K562 (cell line): Measurements from ENCODE around the gene TXLNG. TPM values are rescaled to one million over a fixed set of nuclear protein-coding genes. Genes with fewer than 3 reads are reported as not detected.

ENCODE experiments used
- C11orf30 ChIP-seq: fragments of 450-650 bp; IDR thresholded peaks from 2 replicates; pipeline ENCODE4 v1.6.1; 2016; ENCODE audit warnings: low read depth, mild to moderate bottlenecking
- CBFA2T2 ChIP-seq: fragments of 450-650 bp; conservative IDR thresholded peaks from 2 replicates; pipeline ENCODE4 v1.6.1; 2017; ENCODE audit warnings: mild to moderate bottlenecking
- ERF ChIP-seq: fragments of 450-650 bp; formaldehyde crosslinking; IDR thresholded peaks from 2 replicates; pipeline ENCODE4 v1.4.0; 2020; ENCODE audit warnings: mild to moderate bottlenecking, mixed read lengths
- GTF2E2 ChIP-seq: fragments of 200-800 bp; sonication (Bioruptor generic); IDR thresholded peaks from 2 replicates; pipeline ENCODE4 v1.6.1; 2016; ENCODE audit warnings: missing genetic modification characterization, missing compliant biosample characterization
- MAX ChIP-seq: sonication (generic); formaldehyde crosslinking; IDR thresholded peaks from 2 replicates; pipeline ENCODE4 v1.9.0; 2022; ENCODE audit warnings: mild to moderate bottlenecking, missing genetic modification reagents
- MAZ ChIP-seq, 2 experiments: fragments of 450-650 bp in 1 of 2; sonication (generic) in 1 of 2; formaldehyde crosslinking; IDR thresholded peaks in 1 of 2; conservative IDR thresholded peaks in 1 of 2; 2 replicates each; pipeline versions ENCODE4 v1.4.0 to v1.5.0; 2020; ENCODE audit warnings: mild to moderate bottlenecking in 1 of 2, missing genetic modification reagents in 1 of 2
- MBD2 ChIP-seq: sonication (generic); IDR thresholded peaks from 2 replicates; pipeline ENCODE4 v1.6.1; 2016; ENCODE audit warnings: low read depth, borderline replicate concordance
- MYC ChIP-seq, 2 experiments: fragments of 250-450 bp in 1 of 2; sonication (Bioruptor Pico) in 1 of 2; IDR thresholded peaks; 2 replicates each; pipeline versions ENCODE4 v1.5.1 to v1.6.1; 2012 to 2021; ENCODE audit warnings: low read depth in 2 of 2, borderline replicate concordance in 1 of 2, improper control_type of control experiment in 1 of 2, low read length in 1 of 2, mild to moderate bottlenecking in 1 of 2, moderate library complexity in 1 of 2
- NCOA6 ChIP-seq: fragments of 450-650 bp; IDR thresholded peaks from 2 replicates; pipeline ENCODE4 v1.6.1; 2017; ENCODE audit warnings: mild to moderate bottlenecking
- NR2C2 ChIP-seq, 2 experiments: fragments of 200-800 bp in 1 of 2; sonication (Bioruptor generic) in 1 of 2; sonication (generic) in 1 of 2; formaldehyde crosslinking in 1 of 2; IDR thresholded peaks; 2 replicates each; pipeline versions ENCODE4 v1.6.1 to v1.8.0; 2016 to 2022; ENCODE audit warnings: mild to moderate bottlenecking in 1 of 2, missing compliant biosample characterization in 1 of 2, missing genetic modification characterization in 1 of 2, missing genetic modification reagents in 1 of 2
- PHF8 ChIP-seq: fragments of 200-600 bp; sonication (generic); IDR thresholded peaks from 2 replicates; pipeline ENCODE4 v1.6.1; 2012; ENCODE audit warnings: mixed run types, mild to moderate bottlenecking, inconsistent platforms, low read length, moderate library complexity, borderline replicate concordance
- POLR2H ChIP-seq: IDR thresholded peaks from 2 replicates; pipeline ENCODE4 v1.6.1; 2016; ENCODE audit warnings: missing genetic modification characterization, low read depth, mild to moderate bottlenecking, control low read depth, missing compliant biosample characterization, moderate library complexity
- RBBP5 ChIP-seq: fragments of 200-600 bp; sonication (generic); IDR thresholded peaks from 2 replicates; pipeline ENCODE4 v1.6.1; 2012; ENCODE audit warnings: borderline replicate concordance, mild to moderate bottlenecking, low read length, control low read depth, inconsistent platforms; ENCODE audit not compliant: insufficient read depth, poor library complexity, severe bottlenecking
- TAF7 ChIP-seq: fragments of 450-650 bp; IDR thresholded peaks from 2 replicates; pipeline ENCODE4 v1.6.1; 2016; ENCODE audit warnings: missing genetic modification characterization, missing compliant biosample characterization
- TRIM24 ChIP-seq, 2 experiments: fragments of 450-650 bp; IDR thresholded peaks; 2 replicates each; pipeline ENCODE4 v1.6.1; 2016
- USF1 ChIP-seq: sonication (generic); formaldehyde crosslinking; IDR thresholded peaks from 2 replicates; pipeline ENCODE4 v1.9.0; 2022; ENCODE audit warnings: mild to moderate bottlenecking, missing genetic modification reagents
- ZFX ChIP-seq: sonication (generic); formaldehyde crosslinking; IDR thresholded peaks from 2 replicates; pipeline ENCODE4 v1.8.0; 2022; ENCODE audit warnings: mild to moderate bottlenecking, missing genetic modification reagents, moderate library complexity
- ZNF143 ChIP-seq: sonication (generic); formaldehyde crosslinking; IDR thresholded peaks from 2 replicates; pipeline ENCODE4 v1.9.0; 2022; ENCODE audit warnings: mild to moderate bottlenecking, missing genetic modification reagents
- ZNF740 ChIP-seq, 3 experiments: fragments of 200-800 bp in 1 of 3; sonication (Bioruptor generic) in 1 of 3; sonication (generic) in 1 of 3; formaldehyde crosslinking in 1 of 3; IDR thresholded peaks; 2 replicates each; pipeline versions ENCODE4 v1.6.1 to v1.8.0; 2016 to 2022; ENCODE audit warnings: mild to moderate bottlenecking in 2 of 3, missing compliant biosample characterization in 2 of 3, missing genetic modification characterization in 2 of 3, missing genetic modification reagents in 1 of 3
- polyA plus RNA-seq, 8 experiments: library from polyadenylated mRNA; depleted of rRNA in 4 of 8; stranded (reverse) in 5 of 8; unstranded in 3 of 8; fragments of >200 nt; fragmentation: Nextera tagmentation in 2 of 8; fragmentation: Illumina TruSeq in 1 of 8; extraction: Ambion mirVana in 2 of 8; extraction: Trizol in 1 of 8; gene quantifications; 2 replicates each; pipeline versions ENCODE4 v1.2.1 to v1.2.3, GENCODE V29; 2011 to 2014; ENCODE audit warnings: inconsistent platforms in 1 of 8, missing spikeins in 1 of 8
- total RNA-seq, 7 experiments: library from RNA; depleted of rRNA in 6 of 7; stranded (reverse); fragments of >200 nt in 6 of 7; fragmentation: Illumina TruSeq in 2 of 7; extraction: Trizol in 2 of 7; gene quantifications; 2 replicates each; pipeline versions ENCODE4 v1.2.1 to v1.2.3, GENCODE V29; 2011 to 2021; ENCODE audit warnings: low replicate concordance in 1 of 7
- TF ChIP-seq, protein P1 (sequence below): IDR thresholded peaks from 2 replicates; pipeline ENCODE4 v1.6.1; 2014; ENCODE audit warnings: antibody characterized with exemption
- TF ChIP-seq, protein P2 (sequence below): fragments of 450-650 bp; IDR thresholded peaks from 2 replicates; pipeline ENCODE4 v1.6.1; 2016

The TXLNG gene
- total and polyA plus RNA-seq, 9 of the 15 experiments (the other 6 are each of a cell fraction or from before 2014, with no cell fraction given) = 13.1 to 47.0 (median 31.6) TPM

DNA sequence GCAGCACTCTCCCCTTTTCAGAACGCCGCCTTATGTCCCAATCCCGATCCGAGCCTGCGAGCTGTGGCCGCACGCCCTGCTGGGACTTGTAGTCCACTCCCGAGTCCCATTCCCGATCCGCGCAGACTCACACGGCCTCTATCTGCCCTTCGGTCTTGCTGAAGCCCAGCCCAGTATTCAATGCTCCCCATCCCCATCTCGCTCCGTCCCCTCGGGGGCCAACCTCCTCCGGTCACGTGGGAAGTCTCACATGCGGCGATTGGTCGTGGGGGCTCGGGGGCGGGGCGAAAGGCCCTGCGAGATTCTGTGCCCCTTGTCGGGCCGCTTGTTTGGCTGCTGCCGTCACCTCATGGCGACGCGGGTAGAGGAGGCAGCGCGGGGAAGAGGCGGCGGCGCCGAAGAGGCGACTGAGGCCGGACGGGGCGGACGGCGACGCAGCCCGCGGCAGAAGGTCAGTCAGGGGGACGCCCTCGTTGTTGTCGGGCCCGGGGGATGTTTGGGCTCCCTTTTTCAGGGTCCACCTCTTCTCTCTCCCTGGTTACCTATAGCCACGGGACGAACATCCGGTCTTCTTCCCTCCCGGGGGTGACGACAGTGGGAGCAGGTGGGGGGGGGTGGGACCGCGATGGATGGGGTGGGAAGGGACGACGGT lies at the start of gene TXLNG (continued):
- peak; percentile 98 for TF ChIP-seq USF1
- TF ChIP-seq C11orf30 = peak; percentile 61
- peak; percentile 77 for TF ChIP-seq POLR2H
- TF ChIP-seq, protein P1, sequence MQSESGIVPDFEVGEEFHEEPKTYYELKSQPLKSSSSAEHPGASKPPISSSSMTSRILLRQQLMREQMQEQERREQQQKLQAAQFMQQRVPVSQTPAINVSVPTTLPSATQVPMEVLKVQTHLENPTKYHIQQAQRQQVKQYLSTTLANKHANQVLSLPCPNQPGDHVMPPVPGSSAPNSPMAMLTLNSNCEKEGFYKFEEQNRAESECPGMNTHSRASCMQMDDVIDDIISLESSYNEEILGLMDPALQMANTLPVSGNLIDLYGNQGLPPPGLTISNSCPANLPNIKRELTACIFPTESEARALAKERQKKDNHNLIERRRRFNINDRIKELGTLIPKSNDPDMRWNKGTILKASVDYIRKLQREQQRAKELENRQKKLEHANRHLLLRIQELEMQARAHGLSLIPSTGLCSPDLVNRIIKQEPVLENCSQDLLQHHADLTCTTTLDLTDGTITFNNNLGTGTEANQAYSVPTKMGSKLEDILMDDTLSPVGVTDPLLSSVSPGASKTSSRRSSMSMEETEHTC = 0 out of 2 replicates have a peak, but pooled peaks have one; percentile 4
- peak; percentile 74 for TF ChIP-seq ZFX (CRISPR knock-in tag)
- TF ChIP-seq ERF = no peak
- peak; percentile 51 for TF ChIP-seq RBBP5
- TF ChIP-seq CBFA2T2 = peak; percentile 74
- peak in 1 of 2 experiments; percentile 49; a peak in 1 of 4 replicates for TF ChIP-seq TRIM24 (IDR thresholded peaks at IDR 0.05)
- peak; percentile 67; the same call in 1 of the 2 replicates for TF ChIP-seq TAF7 (tag)
- TF ChIP-seq, protein P2, sequence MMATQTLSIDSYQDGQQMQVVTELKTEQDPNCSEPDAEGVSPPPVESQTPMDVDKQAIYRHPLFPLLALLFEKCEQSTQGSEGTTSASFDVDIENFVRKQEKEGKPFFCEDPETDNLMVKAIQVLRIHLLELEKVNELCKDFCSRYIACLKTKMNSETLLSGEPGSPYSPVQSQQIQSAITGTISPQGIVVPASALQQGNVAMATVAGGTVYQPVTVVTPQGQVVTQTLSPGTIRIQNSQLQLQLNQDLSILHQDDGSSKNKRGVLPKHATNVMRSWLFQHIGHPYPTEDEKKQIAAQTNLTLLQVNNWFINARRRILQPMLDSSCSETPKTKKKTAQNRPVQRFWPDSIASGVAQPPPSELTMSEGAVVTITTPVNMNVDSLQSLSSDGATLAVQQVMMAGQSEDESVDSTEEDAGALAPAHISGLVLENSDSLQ = peak; percentile 53; the same call in 1 of the 2 replicates
- peak; percentile 66; the same call in 1 of the 2 replicates for TF ChIP-seq NCOA6
- peak; percentile 92 for TF ChIP-seq ZNF143 (CRISPR knock-in tag)
- peak; percentile 87; the same call in 1 of the 2 replicates for TF ChIP-seq PHF8
- TF ChIP-seq MAX = peak; percentile 31; the same call in 1 of the 2 replicates
- peak in 1 of 2 experiments; percentile 58; a peak in 1 of 4 replicates for TF ChIP-seq MAZ (CRISPR knock-in tag; conservative IDR thresholded peaks at IDR 0.05 in 1 of 2, IDR thresholded peaks at IDR 0.05 in 1 of 2)
- TF ChIP-seq MBD2 = peak; percentile 60; the same call in 1 of the 2 replicates
- no peak for TF ChIP-seq GTF2E2 (tag)
- no peak for TF ChIP-seq NR2C2 (CRISPR knock-in tag; IDR thresholded peaks at IDR 0.05)
- peak; percentile 76 for TF ChIP-seq NR2C2 (tag; IDR thresholded peaks at IDR 0.05)
- peak; percentile 65 for TF ChIP-seq MYC (IDR thresholded peaks at IDR 0.05; ENCODE audit: low read depth, low read length)
- TF ChIP-seq MYC (CRISPR knock-in tag; IDR thresholded peaks at IDR 0.05; ENCODE audit: borderline replicate concordance, low read depth) = no peak
- peak; percentile 81 for TF ChIP-seq ZNF740 (CRISPR knock-in tag; IDR thresholded peaks at IDR 0.05)
- no peak for TF ChIP-seq ZNF740 (tag; IDR thresholded peaks at IDR 0.05)
